GM12878 (cell line): ENCODE measurements around the gene C1GALT1. TPM values are rescaled to one million over a fixed set of nuclear protein-coding genes. Genes with fewer than 3 reads are reported as not detected.

Source experiments
- ATAC-seq: fragments of 200-7000 bp; cut with Tn5 transposase; 3 replicates; pipeline ENCODE4 v1.9.1; 2020; ENCODE audit warnings: mild to moderate bottlenecking, moderate library complexity
- BruUV-seq: library from RNA; stranded (reverse); fragments of 400-500 nt; replicated peaks from 2 replicates; lab custom pipeline; 2021; lab: Mats Ljungman, UMichigan
- CTCF ChIA-PET: fragments of 300-600 bp; sonication (Branson Sonifier 250); formaldehyde crosslinking; extraction: SDS; loops from one replicate; lab custom pipeline; 2021; ENCODE audit warnings: inconsistent platforms; lab: Yijun Ruan, JAX
- POLR2A ChIA-PET: fragments of 350-600 bp; formaldehyde crosslinking; extraction: SDS; loops from one replicate; lab custom pipeline; 2021; ENCODE audit warnings: inconsistent platforms; lab: Charles Lee
- RAD21 ChIA-PET: fragments of 300-600 bp; sonication (Branson Sonifier 250); formaldehyde crosslinking; loops from one replicate; lab custom pipeline; 2023; ENCODE audit warnings: antibody characterized with exemption; ENCODE audit not compliant: unreplicated experiment; lab: Charles Lee
- SMC1A ChIA-PET: fragments of 300-600 bp; sonication (Branson Sonifier 250); formaldehyde crosslinking; loops from one replicate; lab custom pipeline; 2023; ENCODE audit not compliant: unreplicated experiment, uncharacterized antibody; lab: Charles Lee
- DNase-seq: peaks from one replicate; pipeline ENCODE4 v3.0.0-alpha.2; 2011; ENCODE audit warnings: low read depth, low spot score
- FAIRE-seq: peaks from 3 replicates; lab custom pipeline; 2011; peaks lifted over from hg19 to GRCh38; lab: Jason Lieb, UNC
- H2AFZ ChIP-seq: 2 replicates; pipeline ENCODE4 v1.6.0; 2011; ENCODE audit warnings: low read depth, low read length, control low read depth; ENCODE audit not compliant: control insufficient read depth
- H3K27ac ChIP-seq: 2 replicates; pipeline ENCODE4 v1.5.1; 2011; ENCODE audit warnings: control low read depth; ENCODE audit not compliant: control insufficient read depth, insufficient read depth
- H3K27me3 ChIP-seq, 2 experiments: replicated peaks in 1 of 2; 2 replicates each; pipeline versions ENCODE4 v1.6.0 to v1.6.1; 2011; ENCODE audit warnings: low read length in 1 of 2; ENCODE audit not compliant: control insufficient read depth in 2 of 2, insufficient read depth in 2 of 2
- H3K36me3 ChIP-seq, 2 experiments: 2 replicates each; pipeline ENCODE4 v1.5.1; 2011; ENCODE audit warnings: low read length in 1 of 2; ENCODE audit not compliant: control insufficient read depth in 2 of 2, insufficient read depth in 2 of 2
- H3K4me1 ChIP-seq: 2 replicates; pipeline ENCODE4 v1.6.1; 2011; ENCODE audit warnings: mild to moderate bottlenecking, low read length, moderate library complexity, mixed read lengths; ENCODE audit not compliant: control insufficient read depth, insufficient read depth
- H3K4me2 ChIP-seq: 2 replicates; pipeline ENCODE4 v1.6.0; 2011; ENCODE audit warnings: control low read depth; ENCODE audit not compliant: control insufficient read depth, insufficient read depth
- H3K4me3 ChIP-seq: fragments of 200-600 bp; sonication (generic); 2 replicates; pipeline ENCODE4 v1.5.1; 2016
- H3K79me2 ChIP-seq: 2 replicates; pipeline ENCODE4 v1.6.0; 2011; ENCODE audit warnings: low read length; ENCODE audit not compliant: control insufficient read depth, insufficient read depth
- H3K9ac ChIP-seq: 2 replicates; pipeline ENCODE4 v1.8.0; 2011; ENCODE audit warnings: low read length, control low read depth, mixed read lengths; ENCODE audit not compliant: control insufficient read depth, insufficient read depth
- H3K9me3 ChIP-seq: replicated peaks from 3 replicates; pipeline ENCODE4 v1.5.1; 2011; ENCODE audit warnings: mild to moderate bottlenecking, low read length; ENCODE audit not compliant: control insufficient read depth, insufficient read depth
- H4K20me1 ChIP-seq: 2 replicates; pipeline ENCODE4 v1.6.0; 2011; ENCODE audit not compliant: control insufficient read depth, insufficient read depth
- E2F4 ChIP-seq: IDR thresholded peaks from 2 replicates; pipeline ENCODE4 v1.6.1; 2012; ENCODE audit warnings: low read depth, low read length, improper control_type of control experiment
- IKZF1 ChIP-seq: fragments of 450-650 bp; conservative IDR thresholded peaks from 2 replicates; pipeline ENCODE4 v1.6.1; 2017; ENCODE audit warnings: antibody characterized with exemption, mild to moderate bottlenecking
- NFXL1 ChIP-seq: fragments of 450-650 bp; IDR thresholded peaks from 2 replicates; pipeline ENCODE4 v1.6.1; 2017; ENCODE audit warnings: antibody characterized with exemption, mild to moderate bottlenecking, borderline replicate concordance
- RELA ChIP-seq: fragments of 450-650 bp; IDR thresholded peaks from 2 replicates; pipeline ENCODE4 v1.8.0; 2014; ENCODE audit warnings: borderline replicate concordance; ENCODE audit not compliant: partially characterized antibody
- SMAD5 ChIP-seq: IDR thresholded peaks from 2 replicates; pipeline ENCODE4 v1.6.1; 2016; ENCODE audit warnings: antibody characterized with exemption, low read depth
- TCF7 ChIP-seq: IDR thresholded peaks from 2 replicates; pipeline ENCODE4 v1.6.1; 2014; ENCODE audit warnings: antibody characterized with exemption, borderline replicate concordance
- WRNIP1 ChIP-seq: IDR thresholded peaks from 2 replicates; pipeline ENCODE4 v1.6.1; 2011; ENCODE audit warnings: low read depth, low read length, improper control_type of control experiment, borderline replicate concordance
- WGBS: methylation state at CpG from one replicate; pipeline ENCODE4 v1.1.6; 2016; ENCODE audit warnings: low lambda C conversion rate; ENCODE audit not compliant: insufficient replicate concordance, insufficient coverage; ENCODE audit errors: missing lambda C conversion rate; 5-methylcytosine and 5-hydroxymethylcytosine counted together
- in situ Hi-C: fragments of 300-500 bp; cut with MboI; formaldehyde crosslinking; loops from 9 replicates; pipeline ENCODE4 v1.14.3; 2018; ENCODE audit warnings: mixed read lengths
- intact Hi-C: fragments of 100-400 bp; cut with micrococcal nuclease; formaldehyde crosslinking; loops from one replicate; pipeline ENCODE4 v1.14.2; 2022; ENCODE audit not compliant: unreplicated experiment
- polyA plus RNA-seq, 11 experiments: library from polyadenylated mRNA; depleted of rRNA in 4 of 11; unstranded in 6 of 11; stranded (reverse) in 5 of 11; fragments of >200 nt; fragmentation: Nextera tagmentation in 4 of 11; fragmentation: Illumina TruSeq in 1 of 11; extraction: Ambion mirVana in 4 of 11; extraction: Trizol in 1 of 11; gene quantifications; 1 replicate in 1 of 11; 2 replicates in 10 of 11; pipeline versions ENCODE4 v1.2.1 to v1.2.3, GENCODE V29; 2011 to 2016; ENCODE audit warnings: inconsistent platforms in 2 of 11, missing spikeins in 2 of 11, low read depth in 1 of 11
- total RNA-seq, 4 experiments: library from RNA; depleted of rRNA in 3 of 4; stranded (reverse); fragments of >200 nt in 3 of 4; fragmentation: Illumina TruSeq in 1 of 4; extraction: Trizol in 1 of 4; gene quantifications; 2 replicates each; pipeline versions ENCODE4 v1.2.1 to v1.2.3, GENCODE V29; 2013 to 2021
- TF ChIP-seq, protein P1 (sequence below): fragments of 450-650 bp; IDR thresholded peaks from 2 replicates; pipeline ENCODE4 v1.6.1; 2016; ENCODE audit warnings: mild to moderate bottlenecking

C1GALT1 gene
- total and polyA plus RNA-seq, 10 of the 15 experiments (the other 5 are each of a cell fraction or from before 2014, with no cell fraction given), result 1.6 to 25.0 (median 8.5) TPM

GRCh38 chr7:7157177-7157886, 25.0 kb upstream of the C1GALT1 start:
- H3K9ac ChIP-seq, result no peak overlapping the region

More at GRCh38 chr7:7157177-7157886, 25.0 kb upstream of the C1GALT1 start:
- 0% methylated on average over 2 of the region's 2 CpGs for WGBS
- ChIA-PET POLR2A (no interaction called here), RAD21 (no interaction called here)
- H3K79me2 ChIP-seq, result no peaks in the 10 kb centered on the region
- H3K4me1 ChIP-seq, result no peaks in the 10 kb centered on the region
- TF ChIP-seq, protein P1, sequence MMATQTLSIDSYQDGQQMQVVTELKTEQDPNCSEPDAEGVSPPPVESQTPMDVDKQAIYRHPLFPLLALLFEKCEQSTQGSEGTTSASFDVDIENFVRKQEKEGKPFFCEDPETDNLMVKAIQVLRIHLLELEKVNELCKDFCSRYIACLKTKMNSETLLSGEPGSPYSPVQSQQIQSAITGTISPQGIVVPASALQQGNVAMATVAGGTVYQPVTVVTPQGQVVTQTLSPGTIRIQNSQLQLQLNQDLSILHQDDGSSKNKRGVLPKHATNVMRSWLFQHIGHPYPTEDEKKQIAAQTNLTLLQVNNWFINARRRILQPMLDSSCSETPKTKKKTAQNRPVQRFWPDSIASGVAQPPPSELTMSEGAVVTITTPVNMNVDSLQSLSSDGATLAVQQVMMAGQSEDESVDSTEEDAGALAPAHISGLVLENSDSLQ, result no peak
- no peak for TF ChIP-seq NFXL1
- no peak for TF ChIP-seq E2F4
- TF ChIP-seq RELA, result no peak
- TF ChIP-seq WRNIP1, result no peak
- TF ChIP-seq IKZF1, result no peak
- TF ChIP-seq SMAD5, result no peak
- no peak for TF ChIP-seq TCF7
- TF ChIP-seq, all 136 proteins: peak for 0
- SMC1A ChIA-PET, result no interaction called here
- Histone ChIP-seq H3K27me3 (no peaks in the 10 kb centered on the region), H3K36me3 (no peaks in the 10 kb centered on the region), H3K27ac (no peak overlapping the region), H4K20me1 (no peaks in the 10 kb centered on the region), H3K9me3 (no peaks in the 10 kb centered on the region; the same call in 2 of the 3 replicates), H2AFZ (no peak overlapping the region), H3K4me2 (peak overlapping the region; percentile 13; the same call in 1 of the 2 replicates), H3K4me3 (no peak overlapping the region)
- in situ Hi-C loops (no loop called here), intact Hi-C loops (no loop called here)
- DNase-seq (peak; percentile 45), ATAC-seq (peak; percentile 58), FAIRE-seq (no peak)
- BruUV-seq, result no TSS peak
- CTCF ChIA-PET, result interaction anchor here (1.1 kb wide), 1 partner anchor 54 kb away, joined by 3 read pairs; no protein-coding TSS in a partner anchor
